Activated naive CD4-positive, alpha-beta T cell treated with anti-CD3 and anti-CD28 coated beads, Interleukin-2, amount 50 U/mL, for 16 hours (primary cell): Measurements from ENCODE around the gene FAM114A1.
A peak's percentile ranks its signal among the peaks of the same experiment; 100 is the strongest.

Experiments
- DNase-seq: peaks from one replicate; pipeline ENCODE4 v3.0.0-alpha.2; 2020

FAM114A1 gene

GRCh38 chr4:38860788-38861424 is 6.7 kb upstream of the FAM114A1 start:
- DNase-seq = peak; percentile 51

DNA sequence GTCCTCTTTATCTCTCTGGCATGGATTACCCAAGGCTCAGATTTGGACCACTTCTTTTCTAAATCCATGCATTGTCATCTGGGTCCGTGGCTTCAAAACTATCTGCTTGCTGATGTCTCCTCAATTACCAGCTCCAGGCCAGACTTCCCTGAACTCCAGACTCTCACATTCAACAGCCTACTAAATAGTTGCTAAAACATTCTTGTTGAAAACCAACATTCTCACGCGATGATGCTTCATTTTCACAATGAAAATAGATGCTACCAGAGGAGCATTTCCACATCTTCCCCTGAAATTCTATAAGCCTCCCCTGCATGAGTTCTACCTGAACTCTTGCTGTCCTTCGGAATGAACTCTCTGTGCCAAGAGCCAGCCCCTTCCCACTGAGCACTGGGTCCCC is 5.8 kb upstream of the FAM114A1 start:
- no peak for DNase-seq

GRCh38 chr4:38865445-38865844 is 2.2 kb upstream of the FAM114A1 start:
- no peak for DNase-seq

- no peak for DNase-seq
Measured at GRCh38 chr4:38866973-38867477, 581 bp upstream of the FAM114A1 start.

DNA sequence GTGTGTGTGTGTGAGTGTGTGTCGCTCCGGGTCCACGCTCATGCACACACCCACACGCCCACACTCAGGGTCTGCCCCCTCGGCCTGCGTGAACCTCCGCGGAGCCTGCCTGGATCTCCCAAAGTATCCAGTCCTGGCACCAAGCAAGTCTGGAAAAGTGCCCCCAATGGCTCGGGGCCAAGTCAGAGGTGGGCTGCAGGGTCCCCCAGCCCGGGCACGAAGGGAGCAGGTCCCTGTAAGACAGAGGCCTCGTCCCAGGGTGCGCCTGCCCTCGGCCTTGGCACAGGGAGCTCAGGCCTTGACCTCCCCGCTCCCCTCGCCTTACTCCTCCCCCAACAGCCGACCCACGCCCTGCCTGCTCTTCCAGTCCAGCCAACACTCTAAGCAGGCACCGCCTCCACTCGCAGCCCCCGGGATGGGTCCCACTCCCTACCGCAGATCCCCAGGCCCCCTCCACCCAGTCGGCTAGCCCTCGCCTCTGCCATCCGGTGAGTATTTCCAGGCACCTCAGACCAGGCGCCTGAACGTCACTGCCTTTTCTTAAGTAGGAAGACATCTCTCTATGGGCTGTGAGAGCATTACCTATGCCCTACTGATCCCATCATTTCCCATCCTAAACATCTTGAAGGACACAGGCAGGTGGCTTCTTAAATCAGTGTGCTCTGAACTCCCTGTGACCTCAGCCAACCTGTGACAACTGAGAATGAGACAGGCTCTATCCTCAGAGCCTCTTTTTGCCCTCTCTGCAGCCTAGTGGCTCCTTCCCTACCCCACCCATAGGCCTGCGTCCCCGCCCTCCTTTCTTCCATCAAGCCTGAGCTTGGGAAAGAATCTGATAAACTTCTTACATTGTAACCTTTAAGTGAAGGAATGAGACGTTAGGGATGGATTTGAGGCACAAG is 704 bp downstream of the FAM114A1 start:
- DNase-seq = no peak

GRCh38 chr4:38869511-38869910 is 1.9 kb downstream of the FAM114A1 start:
- no peak for DNase-seq

DNA sequence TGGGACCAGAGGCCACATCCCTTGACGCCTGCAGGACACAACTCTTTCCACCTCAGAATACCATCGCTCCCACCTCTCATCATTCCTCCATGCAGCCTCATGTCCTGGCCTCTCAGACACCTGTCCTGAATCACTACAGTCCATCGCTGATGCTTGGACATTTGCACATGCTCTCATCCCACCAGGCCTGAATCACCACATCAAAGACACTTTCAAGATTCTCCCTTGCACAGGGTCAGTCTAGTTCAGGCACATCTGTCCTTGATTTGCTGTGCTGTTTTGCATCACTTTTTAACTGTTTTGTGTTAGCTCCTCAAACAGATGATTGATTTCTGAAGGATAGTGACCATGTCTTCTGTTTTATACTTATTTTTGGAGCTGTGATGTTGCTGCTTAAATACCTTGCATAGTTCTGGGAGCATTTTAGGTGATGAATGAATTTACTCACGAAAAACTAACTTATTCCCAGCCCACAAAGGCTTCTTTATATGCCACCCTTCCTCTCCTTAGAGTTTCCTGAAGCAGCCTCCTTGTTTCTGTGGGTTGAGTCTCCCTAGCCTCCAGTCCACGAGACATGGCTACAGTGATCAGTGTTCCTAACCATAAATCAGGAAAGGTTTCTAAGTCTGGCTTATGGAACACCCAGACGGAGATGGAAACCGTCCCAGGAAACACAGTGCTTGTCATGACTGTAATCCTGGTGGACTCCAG is 2.6 kb downstream of the FAM114A1 start:
- no peak for DNase-seq

DNA sequence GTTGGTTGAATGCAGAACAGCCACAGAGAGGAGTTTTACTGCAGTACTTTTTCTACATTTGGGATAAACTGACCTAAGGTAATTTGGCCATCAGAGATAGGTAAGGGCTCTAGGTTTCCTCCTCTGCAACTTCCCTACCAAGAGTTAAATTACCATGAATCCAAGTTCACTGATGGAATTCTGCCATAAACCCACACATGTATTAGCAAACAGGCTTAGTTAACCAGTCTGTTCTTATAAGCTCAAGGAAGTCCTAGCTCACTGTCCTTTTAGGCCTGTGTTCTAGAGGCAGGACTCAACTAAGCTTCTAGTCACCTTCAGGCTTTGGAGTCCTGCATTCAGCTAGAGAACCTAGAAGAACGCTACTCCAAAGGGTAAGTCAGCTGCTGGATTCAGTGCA is 4.0 kb downstream of the FAM114A1 start:
- DNase-seq = no peak

DNA sequence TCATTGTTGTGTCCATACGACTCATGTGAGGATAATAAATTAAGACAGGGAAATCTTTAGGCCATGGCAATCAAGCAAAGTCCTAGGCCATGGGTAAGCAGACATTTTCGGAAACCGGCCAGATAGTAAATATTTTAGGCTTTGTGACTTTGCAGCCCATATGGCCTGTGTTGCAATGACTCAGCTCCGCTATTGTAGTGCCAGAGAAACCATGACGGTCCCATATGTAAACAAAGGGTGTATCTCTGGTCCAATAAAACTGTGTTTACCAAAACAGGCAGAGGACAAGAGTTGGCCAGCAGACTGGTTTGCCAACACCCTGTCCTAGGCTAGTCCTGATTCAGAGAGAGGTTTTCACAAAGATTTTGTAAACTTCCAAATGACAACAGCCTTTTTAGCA is 5.0 kb downstream of the FAM114A1 start:
- DNase-seq = no peak

DNA sequence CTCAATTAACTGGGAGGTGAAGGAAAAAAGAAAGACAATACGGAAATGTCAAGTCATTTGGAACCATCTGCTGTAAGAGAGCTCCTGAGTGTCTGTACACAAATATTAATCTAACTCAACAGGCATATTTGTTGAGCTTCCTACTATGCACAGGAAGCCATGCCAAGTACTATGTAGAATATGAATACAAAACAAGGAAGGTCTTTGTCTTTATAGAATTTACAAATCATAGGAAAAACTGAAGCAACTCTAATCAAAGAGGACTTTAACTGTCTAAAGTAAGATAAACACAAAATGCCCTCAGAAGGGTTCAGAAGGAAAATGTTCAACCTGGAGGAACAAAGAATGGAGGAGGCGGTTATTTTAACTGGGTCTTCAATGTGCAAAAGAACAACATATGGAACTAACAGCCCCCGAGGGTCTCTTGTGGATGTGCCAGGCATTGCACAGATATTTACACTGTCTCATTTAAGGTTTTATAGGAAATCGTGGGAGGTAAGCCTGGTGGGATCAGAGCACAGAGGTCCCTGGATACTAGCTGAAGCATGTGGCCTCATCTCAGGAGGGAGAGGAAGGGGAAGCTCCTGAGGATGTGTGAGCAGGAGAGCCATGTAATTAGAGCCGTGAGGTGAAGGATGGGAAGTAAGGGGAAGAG is 5.8 kb downstream of the FAM114A1 start:
- DNase-seq = no peak

DNA sequence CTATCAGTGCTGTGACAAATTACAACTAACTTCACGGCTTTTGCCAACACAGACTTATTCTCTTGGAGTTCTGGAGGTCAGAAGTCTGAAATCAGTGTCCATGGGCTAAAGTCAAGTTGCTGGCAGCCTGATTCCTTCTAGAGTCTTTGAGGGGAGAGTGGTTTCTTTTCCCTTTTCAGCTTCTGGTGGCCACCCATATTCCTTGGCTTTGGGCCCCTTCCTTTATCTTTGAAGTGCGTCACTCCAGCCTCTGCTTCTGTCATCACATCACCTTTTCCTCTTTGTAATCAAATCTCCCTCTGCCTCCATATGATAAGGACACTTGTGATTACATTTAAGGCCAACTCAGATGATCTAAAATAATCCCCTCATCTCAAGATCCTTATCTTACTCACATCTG is 9.0 kb downstream of the FAM114A1 start:
- no peak for DNase-seq

GRCh38 chr4:38884254-38884653 is 16.6 kb downstream of the FAM114A1 start:
- no peak for DNase-seq

DNA sequence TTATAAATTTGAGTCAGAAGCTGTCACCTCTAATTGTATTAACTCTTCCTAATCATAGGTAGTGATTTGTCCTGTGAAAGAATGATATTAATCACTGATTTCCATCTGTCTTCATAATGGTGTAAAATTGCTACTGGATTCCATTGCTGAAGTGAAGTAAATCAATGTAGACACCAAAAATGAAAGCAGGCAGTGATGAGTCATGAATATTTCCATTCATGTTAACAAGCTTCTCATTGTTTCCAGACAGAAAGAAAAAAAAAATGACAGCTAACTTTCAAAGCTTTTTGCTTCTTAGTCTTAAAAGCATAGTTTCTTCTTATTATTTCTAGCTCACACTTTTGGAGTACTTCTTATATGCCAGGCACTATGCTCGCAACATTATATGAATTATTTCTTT is 21.5 kb downstream of the FAM114A1 start:
- DNase-seq = no peak

GRCh38 chr4:38891051-38891983 is 23.7 kb downstream of the FAM114A1 start:
- no peak for DNase-seq

GRCh38 chr4:38894322-38894982 is 26.8 kb downstream of the FAM114A1 start:
- no peak for DNase-seq

DNA sequence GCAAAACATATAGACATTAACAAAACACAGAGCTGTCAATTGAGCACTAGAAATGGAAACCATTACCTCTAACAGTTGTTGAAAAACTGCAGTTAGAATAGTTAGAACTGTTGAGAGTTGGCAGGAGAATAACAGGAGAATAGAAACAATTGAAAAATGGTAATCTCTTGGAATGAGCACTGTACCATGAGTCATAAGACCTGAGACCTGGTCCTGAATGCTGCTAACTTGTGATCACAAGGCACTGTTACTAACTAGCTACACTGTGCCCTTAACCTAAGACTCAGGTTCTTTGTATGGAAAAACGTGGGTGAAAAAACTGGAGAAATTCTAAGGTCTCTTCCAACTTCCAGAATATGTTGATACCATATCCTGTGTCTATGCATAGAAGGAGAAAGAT is 29.3 kb downstream of the FAM114A1 start:
- DNase-seq = no peak

GRCh38 chr4:38898245-38898644 is 30.6 kb downstream of the FAM114A1 start:
- DNase-seq = no peak

GRCh38 chr4:38902221-38902620 is 34.6 kb downstream of the FAM114A1 start:
- DNase-seq = no peak

DNA sequence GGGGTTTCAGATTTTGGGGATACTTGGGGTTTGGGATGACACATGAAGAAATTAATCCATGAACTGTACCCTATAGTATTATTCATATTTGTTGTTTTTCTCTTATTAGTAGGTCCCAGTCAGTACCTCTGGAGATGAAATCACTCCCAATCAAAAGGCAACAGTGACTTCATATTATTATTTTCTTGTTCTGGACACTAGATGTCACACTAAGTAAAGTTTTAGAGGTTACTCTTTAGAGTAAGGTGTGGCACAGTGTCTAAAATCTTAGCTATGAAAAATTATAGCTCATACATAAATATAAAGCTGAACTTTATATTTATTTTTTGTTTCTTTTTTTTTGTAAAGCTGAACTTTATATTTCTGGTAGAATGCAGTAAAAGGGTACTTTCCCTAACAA is 35.1 kb downstream of the FAM114A1 start:
- DNase-seq = no peak

- DNase-seq = no peak
Measured at GRCh38 chr4:38904090-38904666, 36.6 kb downstream of the FAM114A1 start.

DNA sequence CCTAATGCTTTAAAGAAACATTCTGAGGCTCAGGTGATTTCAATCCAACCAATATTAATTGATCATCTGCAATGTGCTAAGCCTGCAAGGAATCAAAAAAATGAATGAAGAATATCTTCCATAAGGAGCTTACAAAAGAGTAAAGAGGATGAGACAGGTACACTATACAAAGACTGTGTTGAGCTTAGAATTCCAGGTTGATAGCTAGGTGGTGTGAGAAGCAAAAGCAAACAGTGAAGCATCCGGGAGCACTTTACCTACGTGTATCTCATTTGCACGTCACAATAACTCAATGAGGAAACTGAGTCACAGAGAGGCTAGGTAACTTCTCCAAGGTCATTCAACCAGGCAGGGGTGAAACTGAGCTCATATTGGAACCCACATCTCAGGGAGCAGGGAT is 37.1 kb downstream of the FAM114A1 start:
- DNase-seq = no peak
